Upper lobe of right lung (tissue), 1 donor: ENCODE results near the gene LPCAT1. TPM values are rescaled to one million over a fixed set of nuclear protein-coding genes. Genes with fewer than 3 reads are reported as not detected.
A peak's percentile ranks its signal among the peaks of the same experiment; 100 is the strongest.

Experiments used
- ATAC-seq: fragments of 200-7000 bp; cut with Tn5 transposase; one replicate; pipeline ENCODE4 v1.9.1; 2020; ENCODE audit warnings: mild to moderate bottlenecking, moderate library complexity
- DNase-seq: peaks from one replicate; pipeline ENCODE4 v3.0.0-alpha.2; 2020
- H3K27ac ChIP-seq: fragments of 200-600 bp; one replicate; pipeline ENCODE4 v1.8.0; 2022
- H3K27me3 ChIP-seq: fragments of 200-600 bp; one replicate; pipeline ENCODE4 v1.8.0; 2022; ENCODE audit warnings: mild to moderate bottlenecking
- H3K36me3 ChIP-seq: fragments of 200-600 bp; one replicate; pipeline ENCODE4 v1.8.0; 2022
- H3K4me1 ChIP-seq: fragments of 200-600 bp; one replicate; pipeline ENCODE4 v1.8.0; 2022
- H3K4me3 ChIP-seq: fragments of 200-600 bp; one replicate; pipeline ENCODE4 v1.8.0; 2022; ENCODE audit warnings: mild to moderate bottlenecking
- H3K9me3 ChIP-seq: fragments of 200-600 bp; one replicate; pipeline ENCODE4 v1.8.0; 2022
- CTCF ChIP-seq: fragments of 200-600 bp; IDR thresholded peaks from one replicate; pipeline ENCODE4 v1.8.0; 2022; ENCODE audit warnings: antibody characterized with exemption
- intact Hi-C: fragments of 100-400 bp; cut with DNase I; formaldehyde crosslinking; loops from one replicate; pipeline ENCODE4 v1.11.0; 2022
- total RNA-seq: library from RNA; stranded (reverse); fragmentation: NEBNext Ultra II Directional; extraction: Animal tissue kit (Norgen Biotek cat#: 25700); gene quantifications from one replicate; pipeline ENCODE4 v1.2.1, GENCODE V29; 2021
- donor health status: DM: no; HTN: yes; CAD: no; lungs with severe emphysema.

The LPCAT1 gene
- total RNA-seq, 1 donor from 2014 or later: 690 TPM

- no peak for DNase-seq
- intact Hi-C loops: no loop called here
- no peaks in the 10 kb centered on the region for H3K27me3 ChIP-seq
These were observed 15.1 kb upstream of the LPCAT1 start for GRCh38 chr5:1538741-1539392.

GRCh38 chr5:1538276-1538675 lies 14.5 kb upstream of the LPCAT1 start:
- no peak for TF ChIP-seq CTCF
- DNase-seq (peak; percentile 50), ATAC-seq (no peak)
- intact Hi-C loops: no loop called here
- Histone ChIP-seq H3K9me3 (no peaks in the 10 kb centered on the region), H3K27ac (no peak overlapping the region), H3K4me1 (peaks cover 23% of the 10 kb centered on the region), H3K36me3 (no peaks in the 10 kb centered on the region), H3K4me3 (no peak overlapping the region), H3K27me3 (no peaks in the 10 kb centered on the region)

More at GRCh38 chr5:1538741-1539392, 15.1 kb upstream of the LPCAT1 start:
- no peaks in the 10 kb centered on the region for H3K9me3 ChIP-seq
- no peaks in the 10 kb centered on the region for H3K36me3 ChIP-seq
- no peak overlapping the region for H3K4me3 ChIP-seq
- ATAC-seq: no peak
- no peak for TF ChIP-seq CTCF
- H3K27ac ChIP-seq: no peak overlapping the region
- H3K4me1 ChIP-seq: peaks cover 23% of the 10 kb centered on the region

GRCh38 chr5:1537603-1538154 lies 13.9 kb upstream of the LPCAT1 start:
- Histone ChIP-seq H3K27me3 (no peaks in the 10 kb centered on the region), H3K9me3 (no peaks in the 10 kb centered on the region), H3K4me1 (peaks cover 21% of the 10 kb centered on the region), H3K27ac (no peak overlapping the region), H3K4me3 (no peak overlapping the region), H3K36me3 (no peaks in the 10 kb centered on the region)
- no peak for TF ChIP-seq CTCF
- DNase-seq (peak; percentile 34), ATAC-seq (no peak)
- intact Hi-C loops: no loop called here

- Histone ChIP-seq H3K9me3 (no peaks in the 10 kb centered on the region), H3K36me3 (no peaks in the 10 kb centered on the region), H3K27me3 (no peaks in the 10 kb centered on the region), H3K4me1 (peaks cover 14% of the 10 kb centered on the region), H3K4me3 (peak overlapping the region; percentile 34), H3K27ac (peak overlapping the region; percentile 61)
- TF ChIP-seq CTCF: no peak
- peak; percentile 22 for ATAC-seq
- DNase-seq: peak; percentile 46
- intact Hi-C loops: no loop called here
These were observed 13.3 kb upstream of the LPCAT1 start for GRCh38 chr5:1536871-1537602.

GRCh38 chr5:1536322-1536845 lies 12.6 kb upstream of the LPCAT1 start:
- no peak for TF ChIP-seq CTCF
- DNase-seq (peak; percentile 46), ATAC-seq (peak; percentile 71)
- peaks cover 9% of the 10 kb centered on the region for H3K4me1 ChIP-seq
- H3K27ac ChIP-seq: peak overlapping the region; percentile 61
- H3K9me3 ChIP-seq: no peaks in the 10 kb centered on the region
- H3K36me3 ChIP-seq: no peaks in the 10 kb centered on the region
- H3K4me3 ChIP-seq: peak overlapping the region; percentile 34
- intact Hi-C loops: no loop called here
- H3K27me3 ChIP-seq: no peaks in the 10 kb centered on the region
